ENCODE data around the gene PDLIM5.

The PDLIM5 gene

GRCh38 chr4:94640151-94640550, 188.4 kb downstream of the PDLIM5 start:
- TF ChIP-seq TAF1 (IDR thresholded peaks at IDR 0.05; ENCODE audit: low read depth, low read length) (no peak), PAX5 (IDR thresholded peaks at IDR 0.05; ENCODE audit: insufficient read depth, low read length, severe bottlenecking) (no peak), POLR2A (IDR thresholded peaks at IDR 0.05; ENCODE audit: low read depth, low read length) (no peak), SPI1 (IDR thresholded peaks at IDR 0.05; ENCODE audit: low read depth, low read length) (no peak), POLR2AphosphoS5 (IDR thresholded peaks at IDR 0.05; ENCODE audit: low read depth, low read length) (no peak), POU2F2 (IDR thresholded peaks at IDR 0.05; ENCODE audit: low read depth, low read length) (no peak)
- DNase-seq (ENCODE audit: insufficient read length, low spot score): no peak
- FAIRE-seq: no peak

GRCh38 chr4:94641702-94642560, 190.2 kb downstream of the PDLIM5 start:
- no peak for TF ChIP-seq TAF1 (IDR thresholded peaks at IDR 0.05; ENCODE audit: low read depth, low read length)
- no peak for TF ChIP-seq POLR2A (IDR thresholded peaks at IDR 0.05; ENCODE audit: low read depth, low read length)
- no peak for TF ChIP-seq SPI1 (IDR thresholded peaks at IDR 0.05; ENCODE audit: low read depth, low read length)
- no peak for TF ChIP-seq POLR2AphosphoS5 (IDR thresholded peaks at IDR 0.05; ENCODE audit: low read depth, low read length)
- TF ChIP-seq POU2F2 (IDR thresholded peaks at IDR 0.05; ENCODE audit: low read depth, low read length): no peak
- TF ChIP-seq PAX5 (IDR thresholded peaks at IDR 0.05; ENCODE audit: insufficient read depth, low read length, severe bottlenecking): no peak
- no peak for FAIRE-seq

GRCh38 chr4:94642561-94642866, 190.8 kb downstream of the PDLIM5 start:
- DNase-seq (ENCODE audit: insufficient read length, low spot score): no peak
- no peak for FAIRE-seq
- TF ChIP-seq PAX5 (IDR thresholded peaks at IDR 0.05; ENCODE audit: insufficient read depth, low read length, severe bottlenecking) (no peak), SPI1 (IDR thresholded peaks at IDR 0.05; ENCODE audit: low read depth, low read length) (no peak), POLR2AphosphoS5 (IDR thresholded peaks at IDR 0.05; ENCODE audit: low read depth, low read length) (no peak), POU2F2 (IDR thresholded peaks at IDR 0.05; ENCODE audit: low read depth, low read length) (no peak), TAF1 (IDR thresholded peaks at IDR 0.05; ENCODE audit: low read depth, low read length) (no peak), POLR2A (IDR thresholded peaks at IDR 0.05; ENCODE audit: low read depth, low read length) (no peak)

More at GRCh38 chr4:94641702-94642560, 190.2 kb downstream of the PDLIM5 start:
- no peak for DNase-seq (ENCODE audit: insufficient read length, low spot score)

- FAIRE-seq (no peak), DNase-seq (ENCODE audit: insufficient read length, low spot score) (no peak)
- TF ChIP-seq PAX5 (IDR thresholded peaks at IDR 0.05; ENCODE audit: insufficient read depth, low read length, severe bottlenecking) (no peak), POLR2AphosphoS5 (IDR thresholded peaks at IDR 0.05; ENCODE audit: low read depth, low read length) (no peak)
These were observed 197.0 kb downstream of the PDLIM5 start for GRCh38 chr4:94648699-94649098.

GRCh38 chr4:94649381-94650133, 197.8 kb downstream of the PDLIM5 start:
- no peak for DNase-seq (ENCODE audit: insufficient read length, low spot score)
- TF ChIP-seq POLR2A (IDR thresholded peaks at IDR 0.05; ENCODE audit: low read depth, low read length) (no peak), PAX5 (IDR thresholded peaks at IDR 0.05; ENCODE audit: insufficient read depth, low read length, severe bottlenecking) (no peak), TAF1 (IDR thresholded peaks at IDR 0.05; ENCODE audit: low read depth, low read length) (no peak), SPI1 (IDR thresholded peaks at IDR 0.05; ENCODE audit: low read depth, low read length) (no peak), POLR2AphosphoS5 (IDR thresholded peaks at IDR 0.05; ENCODE audit: low read depth, low read length) (no peak)
- no peak for FAIRE-seq

GRCh38 chr4:94650134-94650495, 198.4 kb downstream of the PDLIM5 start:
- no peak for FAIRE-seq
- DNase-seq (ENCODE audit: insufficient read length, low spot score): no peak
- TF ChIP-seq SPI1 (IDR thresholded peaks at IDR 0.05; ENCODE audit: low read depth, low read length) (no peak), POLR2AphosphoS5 (IDR thresholded peaks at IDR 0.05; ENCODE audit: low read depth, low read length) (no peak), TAF1 (IDR thresholded peaks at IDR 0.05; ENCODE audit: low read depth, low read length) (no peak)

- FAIRE-seq: no peak
- no peak for DNase-seq (ENCODE audit: insufficient read length, low spot score)
- TF ChIP-seq POLR2A (IDR thresholded peaks at IDR 0.05; ENCODE audit: low read depth, low read length): no peak
- TF ChIP-seq TAF1 (IDR thresholded peaks at IDR 0.05; ENCODE audit: low read depth, low read length): no peak
- TF ChIP-seq PAX5 (IDR thresholded peaks at IDR 0.05; ENCODE audit: insufficient read depth, low read length, severe bottlenecking): no peak
- no peak for TF ChIP-seq SPI1 (IDR thresholded peaks at IDR 0.05; ENCODE audit: low read depth, low read length)
- no peak for TF ChIP-seq POLR2AphosphoS5 (IDR thresholded peaks at IDR 0.05; ENCODE audit: low read depth, low read length)
- TF ChIP-seq POU2F2 (IDR thresholded peaks at IDR 0.05; ENCODE audit: low read depth, low read length): no peak
These were observed 198.9 kb downstream of the PDLIM5 start for GRCh38 chr4:94650690-94651089.

GRCh38 chr4:94653095-94653649, 201.4 kb downstream of the PDLIM5 start:
- TF ChIP-seq TAF1 (IDR thresholded peaks at IDR 0.05; ENCODE audit: low read depth, low read length): no peak
- TF ChIP-seq POU2F2 (IDR thresholded peaks at IDR 0.05; ENCODE audit: low read depth, low read length): no peak
- no peak for TF ChIP-seq POLR2A (IDR thresholded peaks at IDR 0.05; ENCODE audit: low read depth, low read length)
- TF ChIP-seq POLR2AphosphoS5 (IDR thresholded peaks at IDR 0.05; ENCODE audit: low read depth, low read length): no peak
- no peak for TF ChIP-seq PAX5 (IDR thresholded peaks at IDR 0.05; ENCODE audit: insufficient read depth, low read length, severe bottlenecking)
- FAIRE-seq (no peak), DNase-seq (ENCODE audit: insufficient read length, low spot score) (no peak)

GRCh38 chr4:94653984-94654609, 202.4 kb downstream of the PDLIM5 start:
- DNase-seq (ENCODE audit: insufficient read length, low spot score) (no peak), FAIRE-seq (no peak)
- TF ChIP-seq SPI1 (IDR thresholded peaks at IDR 0.05; ENCODE audit: low read depth, low read length) (no peak), POU2F2 (IDR thresholded peaks at IDR 0.05; ENCODE audit: low read depth, low read length) (no peak)

Measured in GM12891 (cell line).